DOHH2 (cell line): ENCODE measurements around the gene TAF1D.

ENCODE experiments used
- EZH2phosphoT487 ChIP-seq: fragments of 200-600 bp; sonication (generic); IDR thresholded peaks from 2 replicates; pipeline ENCODE4 v1.6.1; 2017; ENCODE audit warnings: borderline replicate concordance, mild to moderate bottlenecking, antibody characterized with exemption, low read length, moderate library complexity, mixed read lengths
- TF ChIP-seq, protein P1 (sequence below): fragments of 200-600 bp; sonication (generic); IDR thresholded peaks from one replicate; pipeline ENCODE4 v1.5.1; 2014; ENCODE audit warnings: antibody characterized with exemption, mild to moderate bottlenecking, low read depth, low read length; ENCODE audit not compliant: poor library complexity, severe bottlenecking

GRCh38 chr11:93728792-93729128, 12.5 kb downstream of the TAF1D start:
- TF ChIP-seq, protein P1, sequence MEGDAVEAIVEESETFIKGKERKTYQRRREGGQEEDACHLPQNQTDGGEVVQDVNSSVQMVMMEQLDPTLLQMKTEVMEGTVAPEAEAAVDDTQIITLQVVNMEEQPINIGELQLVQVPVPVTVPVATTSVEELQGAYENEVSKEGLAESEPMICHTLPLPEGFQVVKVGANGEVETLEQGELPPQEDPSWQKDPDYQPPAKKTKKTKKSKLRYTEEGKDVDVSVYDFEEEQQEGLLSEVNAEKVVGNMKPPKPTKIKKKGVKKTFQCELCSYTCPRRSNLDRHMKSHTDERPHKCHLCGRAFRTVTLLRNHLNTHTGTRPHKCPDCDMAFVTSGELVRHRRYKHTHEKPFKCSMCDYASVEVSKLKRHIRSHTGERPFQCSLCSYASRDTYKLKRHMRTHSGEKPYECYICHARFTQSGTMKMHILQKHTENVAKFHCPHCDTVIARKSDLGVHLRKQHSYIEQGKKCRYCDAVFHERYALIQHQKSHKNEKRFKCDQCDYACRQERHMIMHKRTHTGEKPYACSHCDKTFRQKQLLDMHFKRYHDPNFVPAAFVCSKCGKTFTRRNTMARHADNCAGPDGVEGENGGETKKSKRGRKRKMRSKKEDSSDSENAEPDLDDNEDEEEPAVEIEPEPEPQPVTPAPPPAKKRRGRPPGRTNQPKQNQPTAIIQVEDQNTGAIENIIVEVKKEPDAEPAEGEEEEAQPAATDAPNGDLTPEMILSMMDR: no peak
- TF ChIP-seq EZH2phosphoT487: no peak
